Endothelial cell of umbilical vein (primary cell): ENCODE results near the gene NEMP1. TPM values are rescaled to one million over a fixed set of nuclear protein-coding genes. Genes with fewer than 3 reads are reported as not detected.
A peak's percentile ranks its signal among the peaks of the same experiment; 100 is the strongest.

Source experiments
- BruUV-seq: library from RNA; stranded (reverse); fragments of 400-500 nt; replicated peaks from 2 replicates; lab custom pipeline; 2021; lab: Mats Ljungman, UMichigan
- CTCF ChIA-PET: fragments of 300-600, 350-600 bp; sonication (Branson Sonifier 250); formaldehyde crosslinking; loops from one replicate; lab custom pipeline; 2021; ENCODE audit warnings: antibody characterized with exemption, inconsistent platforms; lab: Charles Lee
- POLR2A ChIA-PET: fragments of 300-600, 350-600 bp; sonication (Branson Sonifier 250); formaldehyde crosslinking; loops from one replicate; lab custom pipeline; 2021; ENCODE audit warnings: antibody characterized with exemption, inconsistent platforms; lab: Charles Lee
- DNase-seq: peaks from one replicate; pipeline ENCODE4 v3.0.0-alpha.2; 2011; ENCODE audit warnings: low read depth, low spot score
- FAIRE-seq: peaks from 2 replicates; lab custom pipeline; 2011; peaks lifted over from hg19 to GRCh38; lab: Jason Lieb, UNC
- H2AFZ ChIP-seq: 2 replicates; pipeline ENCODE4 v1.6.0; 2012; ENCODE audit warnings: low read depth, low read length, control low read depth, inconsistent platforms
- H3K27ac ChIP-seq: 2 replicates; pipeline ENCODE4 v1.5.1; 2011; ENCODE audit warnings: low read depth, mild to moderate bottlenecking, control low read depth, low read length, moderate library complexity; ENCODE audit not compliant: insufficient read depth
- H3K27me3 ChIP-seq, 2 experiments: 2 replicates each; pipeline versions ENCODE4 v1.6.0 to v1.6.1; 2011; ENCODE audit warnings: low read length in 2 of 2, mixed read lengths in 1 of 2; ENCODE audit not compliant: control insufficient read depth in 2 of 2, insufficient read depth in 2 of 2
- H3K36me3 ChIP-seq, 2 experiments: 2 replicates in 1 of 2; 3 replicates in 1 of 2; pipeline ENCODE4 v1.5.1; 2011; ENCODE audit warnings: low read length in 2 of 2, mild to moderate bottlenecking in 1 of 2, moderate library complexity in 1 of 2; ENCODE audit not compliant: control insufficient read depth in 2 of 2, insufficient read depth in 2 of 2; ENCODE audit errors: extremely low read depth in 1 of 2
- H3K4me1 ChIP-seq: 3 replicates; pipeline ENCODE4 v1.5.1; 2011; ENCODE audit warnings: mild to moderate bottlenecking, low read length; ENCODE audit not compliant: control insufficient read depth, insufficient read depth; ENCODE audit errors: extremely low read depth
- H3K4me2 ChIP-seq: 2 replicates; pipeline ENCODE4 v1.6.1; 2011; ENCODE audit warnings: low read length, control low read depth, mixed read lengths; ENCODE audit not compliant: insufficient read depth
- H3K4me3 ChIP-seq, 3 experiments: fragments of 200-600 bp in 1 of 3; sonication (generic), shearing (Covaris generic) in 1 of 3; replicated peaks in 1 of 3; 2 replicates each; pipeline ENCODE4 v1.5.1; 2011 to 2016; ENCODE audit warnings: control low read depth in 3 of 3, low read length in 3 of 3, mild to moderate bottlenecking in 2 of 3, inconsistent platforms in 1 of 3, low read depth in 1 of 3, moderate library complexity in 1 of 3; ENCODE audit not compliant: insufficient read depth in 1 of 3
- H3K79me2 ChIP-seq: 2 replicates; pipeline ENCODE4 v1.6.0; 2012; ENCODE audit warnings: low read length, inconsistent platforms; ENCODE audit not compliant: control insufficient read depth, insufficient read depth
- H3K9ac ChIP-seq: replicated peaks from 2 replicates; pipeline ENCODE3; 2011; ENCODE audit warnings: low read length, control low read depth; ENCODE audit not compliant: insufficient read depth; ENCODE audit errors: extremely low read depth
- H3K9me1 ChIP-seq: replicated peaks from 3 replicates; pipeline ENCODE4 v1.6.0; 2011; ENCODE audit warnings: mild to moderate bottlenecking, low read length; ENCODE audit not compliant: control insufficient read depth, insufficient read depth; ENCODE audit errors: extremely low read depth
- H3K9me3 ChIP-seq: replicated peaks from 2 replicates; pipeline ENCODE4 v1.5.1; 2012; ENCODE audit warnings: low read length, inconsistent platforms; ENCODE audit not compliant: control insufficient read depth, insufficient read depth
- H4K20me1 ChIP-seq: replicated peaks from 2 replicates; pipeline ENCODE3; 2011; ENCODE audit warnings: mild to moderate bottlenecking, low read length; ENCODE audit not compliant: control insufficient read depth, insufficient read depth; ENCODE audit errors: extremely low read depth
- EZH2 ChIP-seq: IDR thresholded peaks from 2 replicates; pipeline ENCODE4 v1.6.1; 2012; ENCODE audit warnings: borderline replicate concordance, low read depth, mild to moderate bottlenecking, moderate library complexity, low read length, inconsistent platforms; ENCODE audit not compliant: severe bottlenecking
- FOS ChIP-seq: IDR thresholded peaks from 2 replicates; pipeline ENCODE4 v1.6.1; 2011; ENCODE audit warnings: mild to moderate bottlenecking, low read length, moderate library complexity, borderline replicate concordance; ENCODE audit not compliant: insufficient read depth
- JUN ChIP-seq: IDR thresholded peaks from 2 replicates; pipeline ENCODE4 v1.6.1; 2011; ENCODE audit warnings: borderline replicate concordance, low read depth; ENCODE audit not compliant: insufficient read length, insufficient read depth
- MYC ChIP-seq: IDR thresholded peaks from one replicate; pipeline ENCODE4 v1.6.1; 2011; ENCODE audit warnings: mild to moderate bottlenecking, low read depth, low read length
- POLR2A ChIP-seq: IDR thresholded peaks from 2 replicates; pipeline ENCODE4 v1.6.1; 2012; ENCODE audit warnings: low read depth, mild to moderate bottlenecking, control low read depth, low read length
- POLR2AphosphoS5 ChIP-seq: IDR thresholded peaks from 2 replicates; pipeline ENCODE4 v1.6.1; 2012; ENCODE audit warnings: low read depth, mild to moderate bottlenecking, control low read depth, low read length, moderate library complexity; ENCODE audit not compliant: insufficient read depth
- dilution Hi-C: fragments of 300-500 bp; cut with MboI; formaldehyde crosslinking; loops from one replicate; pipeline ENCODE4 v1.15.0; 2019; ENCODE audit warnings: low sequenced_read_pairs; ENCODE audit not compliant: extremely low pct_ligation_motif_present
- intact Hi-C: fragments of 100-400 bp; cut with micrococcal nuclease; formaldehyde crosslinking; loops from one replicate; pipeline ENCODE4 v1.10.0; 2022
- polyA plus RNA-seq, 4 experiments: library from polyadenylated mRNA; depleted of rRNA in 3 of 4; stranded (reverse) in 3 of 4; unstranded in 1 of 4; fragments of >200 nt; gene quantifications; 2 replicates each; pipeline versions ENCODE4 v1.2.1 to v1.2.3, GENCODE V29; 2011 to 2012; ENCODE audit warnings: missing spikeins in 1 of 4
- total RNA-seq: library from RNA; stranded (reverse); gene quantifications from 2 replicates; pipeline ENCODE4 v1.2.3, GENCODE V29; 2021
- TF ChIP-seq, protein P1 (sequence below): IDR thresholded peaks from 2 replicates; pipeline ENCODE4 v1.6.1; 2011; ENCODE audit not compliant: insufficient read depth, insufficient read length
- TF ChIP-seq, protein P2 (sequence below), 2 donors: IDR thresholded peaks; 1 replicate in 1 of 2; 2 replicates in 1 of 2; pipeline ENCODE4 v1.5.1; 2011; ENCODE audit warnings: low read length in 2 of 2, mild to moderate bottlenecking in 2 of 2, moderate library complexity in 2 of 2, control low read depth in 1 of 2, inconsistent platforms in 1 of 2, low read depth in 1 of 2; ENCODE audit not compliant: insufficient read depth in 1 of 2; ENCODE audit errors: extremely low read depth in 1 of 2

NEMP1 gene
- total and polyA plus RNA-seq, 2 donors (not counting 3 experiments of a cell fraction or from before 2014, with no cell fraction given), result 10.8 to 21.5 TPM

- DNase-seq (peak; percentile 73), FAIRE-seq (peak; percentile 89)
- H4K20me1 ChIP-seq, result no peaks in the 10 kb centered on the region
- no peak overlapping the region for H2AFZ ChIP-seq
- H3K9me3 ChIP-seq, result no peaks in the 10 kb centered on the region
- peaks cover 17% of the 10 kb centered on the region for H3K79me2 ChIP-seq
- H3K36me3 ChIP-seq, result peaks cover 0 to 11% of the 10 kb centered on the region in 2 experiments
- H3K27ac ChIP-seq, result no peak overlapping the region
- no peak overlapping the region for H3K9ac ChIP-seq
- TF ChIP-seq JUN (no peak), EZH2 (no peak), POLR2AphosphoS5 (no peak), MYC (no peak), FOS (no peak), POLR2A (no peak)
- TF ChIP-seq, protein P1, sequence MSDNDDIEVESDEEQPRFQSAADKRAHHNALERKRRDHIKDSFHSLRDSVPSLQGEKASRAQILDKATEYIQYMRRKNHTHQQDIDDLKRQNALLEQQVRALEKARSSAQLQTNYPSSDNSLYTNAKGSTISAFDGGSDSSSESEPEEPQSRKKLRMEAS, result no peak
- TF ChIP-seq, protein P2, sequence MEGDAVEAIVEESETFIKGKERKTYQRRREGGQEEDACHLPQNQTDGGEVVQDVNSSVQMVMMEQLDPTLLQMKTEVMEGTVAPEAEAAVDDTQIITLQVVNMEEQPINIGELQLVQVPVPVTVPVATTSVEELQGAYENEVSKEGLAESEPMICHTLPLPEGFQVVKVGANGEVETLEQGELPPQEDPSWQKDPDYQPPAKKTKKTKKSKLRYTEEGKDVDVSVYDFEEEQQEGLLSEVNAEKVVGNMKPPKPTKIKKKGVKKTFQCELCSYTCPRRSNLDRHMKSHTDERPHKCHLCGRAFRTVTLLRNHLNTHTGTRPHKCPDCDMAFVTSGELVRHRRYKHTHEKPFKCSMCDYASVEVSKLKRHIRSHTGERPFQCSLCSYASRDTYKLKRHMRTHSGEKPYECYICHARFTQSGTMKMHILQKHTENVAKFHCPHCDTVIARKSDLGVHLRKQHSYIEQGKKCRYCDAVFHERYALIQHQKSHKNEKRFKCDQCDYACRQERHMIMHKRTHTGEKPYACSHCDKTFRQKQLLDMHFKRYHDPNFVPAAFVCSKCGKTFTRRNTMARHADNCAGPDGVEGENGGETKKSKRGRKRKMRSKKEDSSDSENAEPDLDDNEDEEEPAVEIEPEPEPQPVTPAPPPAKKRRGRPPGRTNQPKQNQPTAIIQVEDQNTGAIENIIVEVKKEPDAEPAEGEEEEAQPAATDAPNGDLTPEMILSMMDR (IDR thresholded peaks at IDR 0.05; ENCODE audit: extremely low read depth in 1 of 2, insufficient read depth in 1 of 2, low read depth in 1 of 2, low read length in 2 of 2), result peak; percentile 41 to 47
- no peak overlapping the region for H3K4me3 ChIP-seq
- no TSS peak for BruUV-seq
- no peak overlapping the region for H3K4me2 ChIP-seq
- dilution Hi-C loops (no loop called here), intact Hi-C loops (loop anchor here (1.0 kb wide), 3 partner anchors 53 to 175 kb away; no protein-coding TSS in a partner anchor)
- peaks cover 9 to 14% of the 10 kb centered on the region in 2 experiments for H3K27me3 ChIP-seq
- CTCF ChIA-PET, result interaction anchor here (0.9 to 5.5 kb wide), 7 partner anchors 9 to 116 kb away, joined by 3 to 32 read pairs (median 4); partner anchors contain the start of gene STAT6
- H3K9me1 ChIP-seq, result no peaks in the 10 kb centered on the region
- POLR2A ChIA-PET, result no interaction called here
- H3K4me1 ChIP-seq, result peaks cover 8% of the 10 kb centered on the region
Observed at GRCh38 chr12:57008178-57008577, 70.4 kb downstream of the NEMP1 start.
